Glutamatergic neuron (in vitro differentiated cells): Measurements from ENCODE around the gene KIF6. TPM values are rescaled to one million over a fixed set of nuclear protein-coding genes. Genes with fewer than 3 reads are reported as not detected.

Experiments used
- DNase-seq: peaks from one replicate; pipeline ENCODE4 v3.0.0; 2022
- H3K27ac Mint-ChIP-seq: one replicate; pipeline ENCODE4 v1.8.0; 2020; ENCODE audit warnings: mild to moderate bottlenecking, mixed read lengths, inconsistent platforms; ENCODE audit not compliant: unreplicated experiment
- H3K27me3 Mint-ChIP-seq: one replicate; pipeline ENCODE4 v1.8.0; 2020; ENCODE audit warnings: mild to moderate bottlenecking, moderate library complexity, mixed read lengths, inconsistent platforms; ENCODE audit not compliant: unreplicated experiment
- H3K36me3 Mint-ChIP-seq: one replicate; pipeline ENCODE4 v1.8.0; 2020; ENCODE audit warnings: mild to moderate bottlenecking, mixed read lengths, inconsistent platforms; ENCODE audit not compliant: unreplicated experiment
- H3K4me1 Mint-ChIP-seq: one replicate; pipeline ENCODE4 v1.8.0; 2020; ENCODE audit warnings: mild to moderate bottlenecking, low read depth, mixed read lengths, inconsistent platforms; ENCODE audit not compliant: unreplicated experiment
- H3K4me3 Mint-ChIP-seq: one replicate; pipeline ENCODE4 v1.8.0; 2020; ENCODE audit warnings: mild to moderate bottlenecking, mixed read lengths, inconsistent platforms; ENCODE audit not compliant: unreplicated experiment
- H3K9me3 Mint-ChIP-seq: one replicate; pipeline ENCODE4 v1.8.0; 2020; ENCODE audit warnings: mild to moderate bottlenecking, moderate library complexity, mixed read lengths, inconsistent platforms; ENCODE audit not compliant: unreplicated experiment
- CTCF ChIP-seq: fragments of 200-600 bp; sonication (generic); IDR thresholded peaks from one replicate; pipeline ENCODE4 v1.5.0; 2021; ENCODE audit not compliant: partially characterized antibody, unreplicated experiment
- total RNA-seq: library from RNA; stranded (reverse); fragmentation: NEBNext Ultra II Directional; extraction: Animal tissue kit (Norgen Biotek cat#: 25700); gene quantifications from one replicate; pipeline ENCODE4 v1.2.1, GENCODE V29; 2021; ENCODE audit not compliant: unreplicated experiment

Gene KIF6
- total RNA-seq, 1 donor from 2014 or later: 1.1 TPM

GRCh38 chr6:39563566-39564311, 161.5 kb downstream of the KIF6 start:
- no peaks in the 10 kb centered on the region for H3K9me3 Mint-ChIP-seq
- H3K4me3 Mint-ChIP-seq: no peak overlapping the region
- TF ChIP-seq CTCF: no peak
- no peak overlapping the region for H3K27ac Mint-ChIP-seq
- no peaks in the 10 kb centered on the region for H3K27me3 Mint-ChIP-seq
- DNase-seq: no peak
- H3K4me1 Mint-ChIP-seq: no peaks in the 10 kb centered on the region
- no peaks in the 10 kb centered on the region for H3K36me3 Mint-ChIP-seq

- DNase-seq: no peak
- Mint-ChIP-seq H3K27me3 (no peaks in the 10 kb centered on the region), H3K4me1 (no peaks in the 10 kb centered on the region), H3K27ac (no peak overlapping the region), H3K36me3 (no peaks in the 10 kb centered on the region), H3K4me3 (no peak overlapping the region), H3K9me3 (no peaks in the 10 kb centered on the region)
- no peak for TF ChIP-seq CTCF
Observed at GRCh38 chr6:39561536-39562266, 163.5 kb downstream of the KIF6 start.

DNA sequence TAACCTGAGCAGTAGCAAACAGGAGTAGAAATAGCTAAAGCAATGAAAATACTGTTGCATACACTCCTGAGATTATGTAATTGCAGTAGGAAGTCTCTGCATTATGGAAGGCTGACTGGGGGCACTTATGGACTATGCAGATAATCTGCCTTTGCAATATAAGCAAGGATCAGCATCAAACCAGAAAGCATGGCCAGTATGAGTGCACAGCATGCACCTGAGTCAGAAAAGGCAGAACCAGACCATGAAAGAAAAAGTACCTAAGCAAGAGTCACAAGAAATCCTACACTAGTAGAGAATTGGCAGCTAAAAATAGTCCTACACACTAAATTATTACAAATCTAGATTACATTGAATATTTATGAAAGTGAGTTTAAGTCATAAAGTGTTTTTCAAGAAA, 164.3 kb downstream of the KIF6 start:
- DNase-seq: no peak
- no peaks in the 10 kb centered on the region for H3K36me3 Mint-ChIP-seq
- no peak overlapping the region for H3K27ac Mint-ChIP-seq
- H3K4me1 Mint-ChIP-seq: no peaks in the 10 kb centered on the region
- H3K9me3 Mint-ChIP-seq: no peaks in the 10 kb centered on the region
- TF ChIP-seq CTCF: no peak
- H3K4me3 Mint-ChIP-seq: no peak overlapping the region
- no peaks in the 10 kb centered on the region for H3K27me3 Mint-ChIP-seq

DNA sequence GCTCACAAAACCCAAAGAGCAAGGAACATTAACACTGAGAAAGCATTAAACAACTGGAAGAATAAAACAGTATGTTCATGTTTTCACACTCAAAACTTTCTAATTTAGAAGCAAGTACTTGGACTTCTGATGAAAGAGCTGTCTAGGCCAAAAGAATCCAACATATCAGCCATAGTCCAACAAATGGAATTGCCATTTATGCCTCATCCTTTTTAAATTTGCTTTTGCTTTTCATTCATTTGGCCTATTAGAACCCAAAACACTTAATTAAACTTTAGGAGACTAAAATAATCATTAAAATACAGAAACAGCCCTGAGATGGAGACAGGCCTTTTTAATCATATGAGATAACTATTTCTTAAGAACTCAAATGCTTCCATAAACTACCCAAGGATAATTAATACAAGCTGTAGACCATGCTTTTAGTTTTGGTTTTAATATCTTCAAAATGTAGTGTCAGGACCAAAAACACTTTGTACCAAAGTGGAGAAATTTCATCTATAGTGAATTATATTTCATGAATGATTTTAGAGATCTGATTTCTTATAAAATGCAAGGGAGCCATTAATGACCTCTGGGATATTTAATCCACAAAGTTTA, 166.5 kb downstream of the KIF6 start:
- TF ChIP-seq CTCF: no peak
- Mint-ChIP-seq H3K27me3 (no peaks in the 10 kb centered on the region), H3K9me3 (no peaks in the 10 kb centered on the region), H3K4me3 (no peak overlapping the region), H3K4me1 (no peaks in the 10 kb centered on the region), H3K27ac (no peak overlapping the region), H3K36me3 (no peaks in the 10 kb centered on the region)
- no peak for DNase-seq

DNA sequence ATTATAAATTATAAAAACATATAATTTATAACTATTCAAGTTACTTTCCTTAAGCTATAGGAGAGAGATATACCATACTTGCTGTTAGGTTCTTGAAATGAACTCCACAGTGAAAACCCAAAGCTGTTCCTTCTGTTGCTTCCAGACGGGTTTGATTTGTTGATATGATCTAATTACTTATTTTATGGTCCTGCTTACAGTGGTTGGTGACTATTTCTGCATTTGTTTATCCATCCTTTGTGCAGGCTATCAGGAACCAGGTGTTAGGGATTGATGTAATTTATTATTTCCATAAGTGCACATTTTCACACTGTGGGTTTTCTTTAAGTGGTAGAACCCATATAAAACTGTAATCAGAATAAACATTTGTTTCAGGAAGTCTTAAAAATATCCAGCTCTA, 167.1 kb downstream of the KIF6 start:
- no peak overlapping the region for H3K27ac Mint-ChIP-seq
- TF ChIP-seq CTCF: no peak
- DNase-seq: no peak
- no peaks in the 10 kb centered on the region for H3K9me3 Mint-ChIP-seq
- no peaks in the 10 kb centered on the region for H3K36me3 Mint-ChIP-seq
- H3K4me1 Mint-ChIP-seq: no peaks in the 10 kb centered on the region
- no peaks in the 10 kb centered on the region for H3K27me3 Mint-ChIP-seq
- H3K4me3 Mint-ChIP-seq: no peak overlapping the region
